LNCaP clone FGC (cell line): ENCODE results near the gene UBL3.

Experiments used
- DNase-seq: peaks from one replicate; pipeline ENCODE4 v3.0.0-alpha.2; 2011; ENCODE audit warnings: low read depth
- H3K4me3 ChIP-seq: 2 replicates; pipeline ENCODE4 v1.5.1; 2011; ENCODE audit warnings: mild to moderate bottlenecking, low read depth, low read length, control low read depth
- TF ChIP-seq, protein P1 (sequence below): IDR thresholded peaks from 2 replicates; pipeline ENCODE4 v1.5.1; 2012; ENCODE audit warnings: mild to moderate bottlenecking; ENCODE audit not compliant: control insufficient read depth, insufficient read depth; ENCODE audit errors: extremely low read depth

Gene UBL3

GRCh38 chr13:29756506-29756905 is 93.9 kb downstream of the UBL3 start:
- DNase-seq: no peak
- H3K4me3 ChIP-seq: no peak overlapping the region
- TF ChIP-seq, protein P1, sequence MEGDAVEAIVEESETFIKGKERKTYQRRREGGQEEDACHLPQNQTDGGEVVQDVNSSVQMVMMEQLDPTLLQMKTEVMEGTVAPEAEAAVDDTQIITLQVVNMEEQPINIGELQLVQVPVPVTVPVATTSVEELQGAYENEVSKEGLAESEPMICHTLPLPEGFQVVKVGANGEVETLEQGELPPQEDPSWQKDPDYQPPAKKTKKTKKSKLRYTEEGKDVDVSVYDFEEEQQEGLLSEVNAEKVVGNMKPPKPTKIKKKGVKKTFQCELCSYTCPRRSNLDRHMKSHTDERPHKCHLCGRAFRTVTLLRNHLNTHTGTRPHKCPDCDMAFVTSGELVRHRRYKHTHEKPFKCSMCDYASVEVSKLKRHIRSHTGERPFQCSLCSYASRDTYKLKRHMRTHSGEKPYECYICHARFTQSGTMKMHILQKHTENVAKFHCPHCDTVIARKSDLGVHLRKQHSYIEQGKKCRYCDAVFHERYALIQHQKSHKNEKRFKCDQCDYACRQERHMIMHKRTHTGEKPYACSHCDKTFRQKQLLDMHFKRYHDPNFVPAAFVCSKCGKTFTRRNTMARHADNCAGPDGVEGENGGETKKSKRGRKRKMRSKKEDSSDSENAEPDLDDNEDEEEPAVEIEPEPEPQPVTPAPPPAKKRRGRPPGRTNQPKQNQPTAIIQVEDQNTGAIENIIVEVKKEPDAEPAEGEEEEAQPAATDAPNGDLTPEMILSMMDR: no peak

- TF ChIP-seq, protein P1: no peak
- no peak for DNase-seq
- no peak overlapping the region for H3K4me3 ChIP-seq
Measured at GRCh38 chr13:29754473-29754806, 96.0 kb downstream of the UBL3 start.

GRCh38 chr13:29753618-29754472 is 96.6 kb downstream of the UBL3 start:
- DNase-seq: no peak
- H3K4me3 ChIP-seq: no peak overlapping the region
- TF ChIP-seq, protein P1: no peak

- H3K4me3 ChIP-seq: no peak overlapping the region
- TF ChIP-seq, protein P1: no peak
- no peak for DNase-seq
Measured at GRCh38 chr13:29752175-29752574, 98.2 kb downstream of the UBL3 start.

DNA sequence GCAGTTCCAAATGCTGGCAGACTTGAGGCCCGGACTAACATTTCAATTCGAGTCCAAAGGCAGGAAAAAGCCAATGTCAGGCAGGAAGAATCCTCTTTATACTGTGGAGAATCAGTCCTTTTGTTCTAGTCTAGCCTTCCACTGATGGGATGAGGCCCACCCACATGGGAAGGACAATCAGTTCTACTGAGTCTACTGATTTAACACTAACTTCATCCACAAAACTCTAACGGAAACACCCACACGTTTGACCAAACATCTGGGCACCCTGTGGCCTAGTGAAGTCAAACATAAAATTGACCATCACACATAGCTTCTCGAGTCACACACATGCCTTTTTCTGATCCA is 100.3 kb downstream of the UBL3 start:
- DNase-seq: no peak
- H3K4me3 ChIP-seq: no peak overlapping the region
- TF ChIP-seq, protein P1: no peak

DNA sequence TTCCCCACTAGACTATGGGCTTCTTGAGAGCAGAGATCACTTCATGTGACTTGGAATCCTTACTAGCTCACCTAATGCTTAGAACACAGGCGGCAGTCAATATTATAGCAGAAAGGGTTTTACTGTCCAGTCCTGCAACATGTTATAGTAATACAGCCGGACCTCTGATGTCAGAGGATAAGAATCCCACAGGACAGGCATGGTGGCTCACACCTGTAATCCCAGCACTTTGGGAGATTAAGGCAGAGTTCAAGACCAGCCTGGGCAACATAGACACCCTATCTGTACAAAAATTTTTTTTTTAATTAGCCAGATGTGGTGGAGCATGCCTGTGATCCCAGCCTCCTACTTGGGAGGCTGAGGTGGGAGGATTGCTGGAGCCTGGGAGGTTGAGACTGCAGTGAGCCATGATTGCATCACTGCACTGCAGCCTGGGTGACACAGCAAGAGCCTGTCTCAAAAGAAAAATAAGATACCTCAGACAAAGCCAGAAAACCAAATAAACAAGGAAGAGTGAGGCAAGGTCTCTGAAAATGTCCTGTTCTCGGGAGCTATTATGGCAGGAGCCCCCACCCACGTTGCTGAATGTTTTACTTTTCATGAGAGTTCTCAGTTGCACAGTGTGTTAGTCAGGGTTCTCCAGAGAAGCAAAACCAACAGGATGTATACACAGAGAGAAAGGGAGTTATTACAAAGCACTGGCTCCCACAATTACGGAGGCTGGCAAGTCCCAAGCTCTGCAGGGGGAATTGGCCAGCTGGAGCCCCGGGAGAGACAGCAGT is 100.8 kb downstream of the UBL3 start:
- H3K4me3 ChIP-seq: no peak overlapping the region
- TF ChIP-seq, protein P1: no peak
- no peak for DNase-seq

- TF ChIP-seq, protein P1: no peak
Measured at GRCh38 chr13:29748097-29748496, 102.3 kb downstream of the UBL3 start.

More at GRCh38 chr13:29748097-29748496, 102.3 kb downstream of the UBL3 start:
- no peak for DNase-seq
- H3K4me3 ChIP-seq: no peak overlapping the region
